ENCODE data around the gene MMP2. TPM values are rescaled to one million over a fixed set of nuclear protein-coding genes. Genes with fewer than 3 reads are reported as not detected.

MMP2 gene
- total RNA-seq, 6 experiments from 2014 or later: 4.8 to 13.2 (median 6.7) TPM

DNA sequence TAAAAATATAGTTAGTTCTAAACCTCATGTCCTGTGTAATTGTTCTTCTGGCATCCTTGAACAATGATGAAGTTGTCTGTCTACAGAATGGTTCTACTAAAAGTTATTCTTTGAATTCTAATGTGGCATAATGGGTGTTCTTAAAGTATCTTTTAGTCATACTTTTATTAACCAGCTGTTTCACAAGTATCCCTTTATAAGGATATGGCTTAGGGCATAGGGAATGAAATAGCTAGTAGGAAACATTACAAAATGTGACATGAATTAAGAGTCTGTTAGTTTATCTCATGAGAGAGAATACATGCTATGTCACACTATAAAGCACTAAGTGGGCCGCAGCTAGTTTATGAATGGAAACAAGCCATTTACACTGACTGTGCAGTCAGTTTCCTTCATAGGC lies 61.2 kb downstream of the MMP2 start:
- no peak overlapping the region for H3K4me3 ChIP-seq
- intact Hi-C loops (cut with DNase I): loop anchor here (5.0 to 10.0 kb wide), 3 partner anchors 73 to 165 kb away; no protein-coding TSS in a partner anchor
- H3K36me3 ChIP-seq: no peaks in the 10 kb centered on the region
- ATAC-seq (no peak), DNase-seq (no peak)
- H3K4me1 ChIP-seq: no peaks in the 10 kb centered on the region
- H3K9me3 ChIP-seq: no peaks in the 10 kb centered on the region
- TF ChIP-seq POLR2A (IDR thresholded peaks at IDR 0.05) (no peak), CTCF (IDR thresholded peaks at IDR 0.05) (no peak)
- H3K27me3 ChIP-seq: no peaks in the 10 kb centered on the region
- no peak overlapping the region for H3K27ac ChIP-seq
- WGBS (ENCODE audit: insufficient coverage, low coverage, low lambda C conversion rate, missing lambda C conversion rate): 86% methylated on average over 1 of the region's 1 CpG

GRCh38 chr16:55542459-55543082 lies 63.6 kb downstream of the MMP2 start:
- TF ChIP-seq POLR2A (IDR thresholded peaks at IDR 0.05): no peak
- ATAC-seq: no peak
- DNase-seq: no peak
- intact Hi-C loops (cut with DNase I): loop anchor here (5.0 to 10.0 kb wide), 3 partner anchors 75 to 162 kb away; no protein-coding TSS in a partner anchor
- H3K4me3 ChIP-seq: no peak overlapping the region
- no peaks in the 10 kb centered on the region for H3K9me3 ChIP-seq
- H3K27me3 ChIP-seq: no peaks in the 10 kb centered on the region
- H3K36me3 ChIP-seq: no peaks in the 10 kb centered on the region
- no peak overlapping the region for H3K27ac ChIP-seq
- 57% methylated on average over 1 of the region's 1 CpG for WGBS (ENCODE audit: insufficient coverage, low coverage, low lambda C conversion rate, missing lambda C conversion rate)
- H3K4me1 ChIP-seq: no peaks in the 10 kb centered on the region

GRCh38 chr16:55543472-55543871 lies 64.5 kb downstream of the MMP2 start:
- H3K4me3 ChIP-seq: no peak overlapping the region
- no peak for TF ChIP-seq POLR2A (IDR thresholded peaks at IDR 0.05)
- TF ChIP-seq CTCF (IDR thresholded peaks at IDR 0.05): peak; percentile 28 to 50 (median 47)
- no peaks in the 10 kb centered on the region for H3K27me3 ChIP-seq
- peak; percentile 66 to 74 (median 72) for ATAC-seq
- H3K9me3 ChIP-seq: no peaks in the 10 kb centered on the region
- no peak overlapping the region for H3K27ac ChIP-seq
- no peaks in the 10 kb centered on the region for H3K36me3 ChIP-seq
- no peaks in the 10 kb centered on the region for H3K4me1 ChIP-seq
- intact Hi-C loops (cut with DNase I): loop anchor here (5.0 to 10.0 kb wide), 3 partner anchors 76 to 161 kb away; no protein-coding TSS in a partner anchor
- whole genome bisulfite sequencing (ENCODE audit: insufficient coverage, low coverage, low lambda C conversion rate, missing lambda C conversion rate): 10% methylated on average over 2 of the region's 2 CpGs
- DNase-seq: no peak

GRCh38 chr16:55552621-55553020 lies 73.6 kb downstream of the MMP2 start:
- ATAC-seq (no peak), DNase-seq (no peak)
- intact Hi-C loops (cut with DNase I): no loop called here
- no peaks in the 10 kb centered on the region for H3K4me1 ChIP-seq
- H3K9me3 ChIP-seq: no peaks in the 10 kb centered on the region
- H3K27ac ChIP-seq: no peak overlapping the region
- no peak overlapping the region for H3K4me3 ChIP-seq
- H3K36me3 ChIP-seq: no peaks in the 10 kb centered on the region
- TF ChIP-seq POLR2A (IDR thresholded peaks at IDR 0.05) (no peak), CTCF (IDR thresholded peaks at IDR 0.05) (no peak)
- no peaks in the 10 kb centered on the region for H3K27me3 ChIP-seq

DNA sequence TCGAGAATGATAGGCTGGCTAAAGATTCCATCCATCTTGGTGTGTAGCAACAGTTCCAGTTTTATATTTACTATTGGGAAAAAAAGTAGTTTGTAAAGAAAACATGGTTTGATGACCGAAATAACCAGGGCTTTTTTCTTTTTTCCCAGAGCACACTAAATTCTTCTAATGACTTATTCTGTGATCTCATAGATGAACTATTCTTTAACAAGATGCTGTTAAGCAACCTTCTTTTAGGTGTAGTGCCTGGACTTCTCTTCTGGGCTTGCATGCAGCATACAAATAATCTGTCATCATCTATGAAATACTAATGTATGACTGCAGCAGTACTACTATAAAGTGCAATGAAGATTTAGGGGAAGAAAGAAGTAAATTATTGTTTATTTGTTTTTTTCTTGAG lies 76.4 kb downstream of the MMP2 start:
- H3K4me1 ChIP-seq: no peaks in the 10 kb centered on the region
- no peak overlapping the region for H3K27ac ChIP-seq
- no peak overlapping the region for H3K4me3 ChIP-seq
- TF ChIP-seq CTCF (IDR thresholded peaks at IDR 0.05): no peak
- no peak for TF ChIP-seq POLR2A (IDR thresholded peaks at IDR 0.05)
- no peaks in the 10 kb centered on the region for H3K9me3 ChIP-seq
- DNase-seq: no peak
- no peaks in the 10 kb centered on the region for H3K36me3 ChIP-seq
- no peaks in the 10 kb centered on the region for H3K27me3 ChIP-seq
- 56% methylated on average over 2 of the region's 2 CpGs for WGBS (ENCODE audit: insufficient coverage, low coverage, low lambda C conversion rate, missing lambda C conversion rate)
- no peak for ATAC-seq
- intact Hi-C loops (cut with DNase I): no loop called here

Other genes starting within 250 kb of the MMP2 start
- gene IRX6, start 155.0 kb upstream of the MMP2 start, total RNA-seq: not detected
- 1 to 10 TPM; 1.8 to 5.1 (median 2.7) TPM for gene LPCAT2, start 29.9 kb downstream of the MMP2 start, total RNA-seq
- under 1 TPM in 3 of 6 experiments, not detected in 3; 0.20 to 0.31 (median 0.29) TPM for gene CAPNS2, start 87.5 kb downstream of the MMP2 start, total RNA-seq
- 1 to 10 TPM in 1 of 6 experiments, under 1 TPM in 2, not detected in 3; 0.37 to 2.9 (median 0.37) TPM for gene SLC6A2, start 176.8 kb downstream of the MMP2 start, total RNA-seq

Data from right lobe of liver (tissue), 6 donors.